H9 (cell line): ENCODE data around the gene MAML3. TPM values are rescaled to one million over a fixed set of nuclear protein-coding genes. Genes with fewer than 3 reads are reported as not detected.

Experiments
- DNase-seq: peaks from one replicate; pipeline ENCODE4 v3.0.0-alpha.2; 2017
- H2AFZ ChIP-seq: one replicate; pipeline ENCODE4 v1.6.1; 2013; ENCODE audit warnings: mild to moderate bottlenecking, low read length, control low read depth, moderate library complexity
- H2AK5ac ChIP-seq: 2 replicates; pipeline ENCODE4 v1.6.1; 2013; ENCODE audit warnings: low read length, control low read depth, mixed read lengths; ENCODE audit not compliant: insufficient read length
- H2BK120ac ChIP-seq: one replicate; pipeline ENCODE4 v1.6.1; 2013; ENCODE audit warnings: low read depth, mild to moderate bottlenecking, low read length, control low read depth, inconsistent platforms; ENCODE audit not compliant: poor library complexity, severe bottlenecking
- H2BK12ac ChIP-seq: 2 replicates; pipeline ENCODE4 v1.6.1; 2013; ENCODE audit warnings: low read length, control low read depth, mixed read lengths, low read depth; ENCODE audit not compliant: insufficient read length
- H2BK15ac ChIP-seq: 2 replicates; pipeline ENCODE4 v1.6.1; 2013; ENCODE audit warnings: low read depth, low read length, control low read depth
- H2BK20ac ChIP-seq: one replicate; pipeline ENCODE4 v1.6.1; 2013; ENCODE audit warnings: low read depth, mild to moderate bottlenecking, low read length, control low read depth, inconsistent platforms; ENCODE audit not compliant: poor library complexity, severe bottlenecking
- H2BK5ac ChIP-seq: 2 replicates; pipeline ENCODE4 v1.6.1; 2013; ENCODE audit warnings: low read length, control low read depth, mixed read lengths; ENCODE audit not compliant: insufficient read length
- H3K14ac ChIP-seq: 2 replicates; pipeline ENCODE4 v1.6.1; 2013; ENCODE audit warnings: low read length, control low read depth; ENCODE audit not compliant: insufficient read depth
- H3K18ac ChIP-seq: 2 replicates; pipeline ENCODE4 v1.6.1; 2013; ENCODE audit warnings: low read depth, mild to moderate bottlenecking, mixed read lengths, low read length, control low read depth; ENCODE audit not compliant: insufficient read length
- H3K23ac ChIP-seq: 2 replicates; pipeline ENCODE4 v1.6.1; 2013; ENCODE audit warnings: low read length, control low read depth, mixed read lengths, low read depth; ENCODE audit not compliant: insufficient read length
- H3K23me2 ChIP-seq: 2 replicates; pipeline ENCODE4 v1.6.1; 2013; ENCODE audit warnings: low read depth, mild to moderate bottlenecking, mixed read lengths, low read length, control low read depth; ENCODE audit not compliant: insufficient read length, poor library complexity, severe bottlenecking
- H3K27ac ChIP-seq: 2 replicates; pipeline ENCODE4 v1.5.1; 2013; ENCODE audit warnings: low read length, control low read depth, mixed read lengths, low read depth; ENCODE audit not compliant: insufficient read length
- H3K27me3 ChIP-seq: 2 replicates; pipeline ENCODE4 v1.6.1; 2013; ENCODE audit warnings: low read length, control low read depth, inconsistent platforms; ENCODE audit not compliant: insufficient read depth
- H3K4ac ChIP-seq: 2 replicates; pipeline ENCODE4 v1.6.1; 2013; ENCODE audit warnings: low read depth, mild to moderate bottlenecking, control low read depth, inconsistent platforms, low read length, moderate library complexity
- H3K4me1 ChIP-seq: 2 replicates; pipeline ENCODE4 v1.6.1; 2013; ENCODE audit warnings: low read length, control low read depth, inconsistent platforms; ENCODE audit not compliant: insufficient read depth
- H3K4me2 ChIP-seq: 2 replicates; pipeline ENCODE4 v1.6.1; 2013; ENCODE audit warnings: low read length, control low read depth, mixed read lengths; ENCODE audit not compliant: insufficient read length, insufficient read depth
- H3K56ac ChIP-seq: 2 replicates; pipeline ENCODE4 v1.6.1; 2013; ENCODE audit warnings: low read depth, mild to moderate bottlenecking, mixed read lengths, low read length, control low read depth; ENCODE audit not compliant: insufficient read length
- H3K79me1 ChIP-seq: 2 replicates; pipeline ENCODE4 v1.6.1; 2013; ENCODE audit warnings: low read depth, mild to moderate bottlenecking, moderate library complexity, low read length, control low read depth, inconsistent platforms; ENCODE audit not compliant: insufficient read depth, poor library complexity, severe bottlenecking
- H3K79me2 ChIP-seq: 2 replicates; pipeline ENCODE4 v1.6.1; 2013; ENCODE audit warnings: low read length, control low read depth, inconsistent platforms; ENCODE audit not compliant: insufficient read depth
- H3K9ac ChIP-seq: 2 replicates; pipeline ENCODE4 v1.6.1; 2013; ENCODE audit warnings: low read length, control low read depth, mixed read lengths; ENCODE audit not compliant: insufficient read length; ENCODE audit errors: extremely low read depth
- H3K9me3 ChIP-seq: one replicate; pipeline ENCODE4 v1.6.1; 2013; ENCODE audit warnings: low read depth, low read length, inconsistent platforms; ENCODE audit not compliant: control insufficient read depth
- H3T11ph ChIP-seq: one replicate; pipeline ENCODE4 v1.6.1; 2013; ENCODE audit warnings: mild to moderate bottlenecking, low read length, control low read depth, inconsistent platforms
- H4K20me1 ChIP-seq: one replicate; pipeline ENCODE4 v1.6.1; 2013; ENCODE audit not compliant: control insufficient read depth, insufficient read length, insufficient read depth
- H4K5ac ChIP-seq: 2 replicates; pipeline ENCODE4 v1.6.1; 2013; ENCODE audit warnings: low read depth, mild to moderate bottlenecking, mixed read lengths, low read length, control low read depth; ENCODE audit not compliant: insufficient read length
- H4K8ac ChIP-seq: replicated peaks from 2 replicates; pipeline ENCODE4 v1.6.1; 2013; ENCODE audit warnings: low read length, control low read depth, mixed read lengths, low read depth; ENCODE audit not compliant: insufficient read length
- H4K91ac ChIP-seq: 2 replicates; pipeline ENCODE4 v1.6.1; 2013; ENCODE audit warnings: low read depth, mild to moderate bottlenecking, moderate library complexity, mixed read lengths, low read length, control low read depth; ENCODE audit not compliant: insufficient read length
- H3K27ac Mint-ChIP-seq, 3 experiments: 2 replicates in 2 of 3; 3 replicates in 1 of 3; pipeline ENCODE4 v1.8.0; 2020 to 2021; ENCODE audit warnings: mixed read lengths in 3 of 3, mild to moderate bottlenecking in 1 of 3, moderate library complexity in 1 of 3
- H3K27me3 Mint-ChIP-seq: 2 replicates; pipeline ENCODE4 v1.8.0; 2021; ENCODE audit warnings: low read depth, mild to moderate bottlenecking, moderate library complexity, mixed read lengths
- H3K36me3 Mint-ChIP-seq, 3 experiments: 2 replicates in 2 of 3; 3 replicates in 1 of 3; pipeline ENCODE4 v1.8.0; 2020 to 2021; ENCODE audit warnings: low read depth in 3 of 3, mixed read lengths in 3 of 3; ENCODE audit not compliant: insufficient read depth in 1 of 3
- H3K4me1 Mint-ChIP-seq, 2 experiments: 2 replicates each; pipeline ENCODE4 v1.8.0; 2020; ENCODE audit warnings: mixed read lengths in 2 of 2
- H3K4me3 Mint-ChIP-seq, 2 experiments: 2 replicates in 1 of 2; 3 replicates in 1 of 2; pipeline ENCODE4 v1.8.0; 2020 to 2021; ENCODE audit warnings: mild to moderate bottlenecking in 2 of 2, mixed read lengths in 2 of 2, moderate library complexity in 1 of 2
- H3K9me3 Mint-ChIP-seq, 2 experiments: 2 replicates in 1 of 2; 3 replicates in 1 of 2; pipeline ENCODE4 v1.8.0; 2020; ENCODE audit warnings: mild to moderate bottlenecking in 2 of 2, mixed read lengths in 2 of 2, moderate library complexity in 1 of 2
- WGBS: extraction: QIAGEN DNeasy Blood & Tissue Kit; methylation state at CpG from one replicate; pipeline ENCODE4 v1.1.7; 2013; ENCODE audit warnings: missing lambda C conversion rate, low lambda C conversion rate, mixed read lengths; ENCODE audit not compliant: insufficient read length; ENCODE audit errors: extremely low coverage; 5-methylcytosine and 5-hydroxymethylcytosine counted together
- total RNA-seq: library from RNA; stranded (reverse); gene quantifications from 2 replicates; pipeline ENCODE4 v1.2.1, GENCODE V29; 2021
- TF ChIP-seq, protein P1 (sequence below): fragments of 200-600 bp; sonication (generic); conservative IDR thresholded peaks from 3 replicates; pipeline ENCODE4 v1.8.0; 2021; ENCODE audit warnings: antibody characterized with exemption, mild to moderate bottlenecking

Gene MAML3
- total RNA-seq, 1 experiment from 2014 or later: 3.9 TPM

DNA sequence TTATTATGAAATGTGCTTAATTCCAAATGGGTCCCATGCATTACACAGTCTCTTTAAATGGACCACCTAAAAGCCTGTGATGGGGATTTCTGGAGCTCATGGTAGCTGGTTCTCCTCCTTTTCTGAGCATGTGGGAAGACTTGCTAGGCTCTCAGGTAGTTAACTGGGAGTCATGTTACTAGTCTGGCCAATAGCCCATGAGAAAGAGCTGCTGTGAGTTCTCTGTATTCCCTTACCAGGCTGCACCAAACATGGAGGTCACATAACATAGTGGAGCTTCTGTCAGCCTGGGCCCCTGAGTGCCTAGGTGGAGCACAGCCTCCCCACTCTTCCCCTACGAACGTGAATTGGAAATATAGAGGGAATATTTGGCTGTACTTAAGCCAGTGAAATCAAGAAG lies 198.4 kb downstream of the MAML3 start:
- Histone ChIP-seq H2AK5ac (no peak overlapping the region), H3K9ac (no peak overlapping the region), H3K79me2 (no peaks in the 10 kb centered on the region), H2BK5ac (no peak overlapping the region), H3K23me2 (no peaks in the 10 kb centered on the region), H4K8ac (no peak overlapping the region), H4K91ac (no peak overlapping the region), H3K4me1 (no peaks in the 10 kb centered on the region), H3K18ac (no peak overlapping the region), H2AFZ (no peak overlapping the region), H3K4me2 (no peak overlapping the region), H3K9me3 (no peaks in the 10 kb centered on the region), H3K14ac (no peak overlapping the region), H2BK20ac (no peak overlapping the region), H3K4ac (no peak overlapping the region), H2BK12ac (no peak overlapping the region), H3T11ph (no peak overlapping the region), H4K5ac (no peak overlapping the region), H4K20me1 (no peaks in the 10 kb centered on the region), H3K27ac (no peak overlapping the region), H2BK120ac (no peak overlapping the region), H3K56ac (no peak overlapping the region), H2BK15ac (no peak overlapping the region), H3K79me1 (no peaks in the 10 kb centered on the region), H3K27me3 (no peaks in the 10 kb centered on the region), H3K23ac (no peak overlapping the region)
- no CpG with 5 or more reads among the region's 2 CpGs for WGBS
- peak overlapping the region in 1 of 3 experiments; percentile 76; a peak in 2 of 7 replicates for H3K27ac Mint-ChIP-seq
- H3K36me3 Mint-ChIP-seq: no peaks in the 10 kb centered on the region
- peaks cover 24 to 37% of the 10 kb centered on the region in 2 experiments for H3K4me1 Mint-ChIP-seq
- H3K27me3 Mint-ChIP-seq: peaks cover under 1% of the 10 kb centered on the region
- TF ChIP-seq, protein P1, sequence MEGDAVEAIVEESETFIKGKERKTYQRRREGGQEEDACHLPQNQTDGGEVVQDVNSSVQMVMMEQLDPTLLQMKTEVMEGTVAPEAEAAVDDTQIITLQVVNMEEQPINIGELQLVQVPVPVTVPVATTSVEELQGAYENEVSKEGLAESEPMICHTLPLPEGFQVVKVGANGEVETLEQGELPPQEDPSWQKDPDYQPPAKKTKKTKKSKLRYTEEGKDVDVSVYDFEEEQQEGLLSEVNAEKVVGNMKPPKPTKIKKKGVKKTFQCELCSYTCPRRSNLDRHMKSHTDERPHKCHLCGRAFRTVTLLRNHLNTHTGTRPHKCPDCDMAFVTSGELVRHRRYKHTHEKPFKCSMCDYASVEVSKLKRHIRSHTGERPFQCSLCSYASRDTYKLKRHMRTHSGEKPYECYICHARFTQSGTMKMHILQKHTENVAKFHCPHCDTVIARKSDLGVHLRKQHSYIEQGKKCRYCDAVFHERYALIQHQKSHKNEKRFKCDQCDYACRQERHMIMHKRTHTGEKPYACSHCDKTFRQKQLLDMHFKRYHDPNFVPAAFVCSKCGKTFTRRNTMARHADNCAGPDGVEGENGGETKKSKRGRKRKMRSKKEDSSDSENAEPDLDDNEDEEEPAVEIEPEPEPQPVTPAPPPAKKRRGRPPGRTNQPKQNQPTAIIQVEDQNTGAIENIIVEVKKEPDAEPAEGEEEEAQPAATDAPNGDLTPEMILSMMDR: no peak
- no peak for DNase-seq
- no peak overlapping the region for H3K4me3 Mint-ChIP-seq
- H3K9me3 Mint-ChIP-seq: no peaks in the 10 kb centered on the region; a peak in 1 of 5 replicates
